GM19372 (cell line): ENCODE data around the gene PLAGL2.
"Not testable (repeated sequence)": the region's sequence is repeated elsewhere in the genome, so short reads cannot be mapped to it uniquely, and the experiment has no call there.

Experiments
- ATAC-seq: cut with Tn5 transposase; IDR thresholded peaks from one replicate; pipeline ENCODE4 v1.9.1; 2021; ENCODE audit warnings: mild to moderate bottlenecking, low read depth, moderate library complexity; ENCODE audit not compliant: unreplicated experiment

Gene PLAGL2

DNA sequence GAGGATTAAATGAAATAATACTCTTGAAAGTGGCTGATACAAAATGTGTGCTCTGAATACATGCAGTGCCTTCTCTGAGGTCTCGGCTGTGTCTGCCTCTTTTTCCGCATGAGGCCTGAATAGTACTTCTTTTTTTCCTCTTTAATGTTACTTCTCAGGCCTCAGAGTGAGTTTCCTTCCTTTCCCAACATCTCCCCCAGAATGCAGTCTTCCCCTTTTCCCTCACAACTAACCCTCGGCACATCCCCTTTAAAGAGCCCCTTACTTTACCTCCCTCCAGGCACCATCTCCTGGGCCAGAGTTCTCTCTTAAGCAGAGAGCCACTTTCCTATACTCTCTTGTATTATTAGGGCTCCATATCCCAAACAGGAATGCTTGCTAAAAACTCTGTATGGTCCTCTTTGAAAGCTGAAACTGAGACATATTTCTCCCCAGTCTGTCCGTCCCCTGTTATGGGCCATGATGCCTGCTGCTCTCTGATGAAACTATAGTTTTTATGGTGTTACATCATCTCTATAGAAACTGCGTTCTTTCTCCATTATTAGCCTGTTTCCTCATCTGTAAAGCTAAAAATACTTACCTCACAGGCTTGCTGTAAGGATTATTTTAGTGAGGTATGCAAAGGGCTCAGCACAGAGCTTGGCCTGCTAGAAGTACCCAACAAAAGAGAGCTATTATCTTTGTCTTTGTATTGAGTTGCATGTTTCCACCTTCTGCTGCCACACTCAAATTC is 2.3 kb downstream of the PLAGL2 start:
- no peak for ATAC-seq

DNA sequence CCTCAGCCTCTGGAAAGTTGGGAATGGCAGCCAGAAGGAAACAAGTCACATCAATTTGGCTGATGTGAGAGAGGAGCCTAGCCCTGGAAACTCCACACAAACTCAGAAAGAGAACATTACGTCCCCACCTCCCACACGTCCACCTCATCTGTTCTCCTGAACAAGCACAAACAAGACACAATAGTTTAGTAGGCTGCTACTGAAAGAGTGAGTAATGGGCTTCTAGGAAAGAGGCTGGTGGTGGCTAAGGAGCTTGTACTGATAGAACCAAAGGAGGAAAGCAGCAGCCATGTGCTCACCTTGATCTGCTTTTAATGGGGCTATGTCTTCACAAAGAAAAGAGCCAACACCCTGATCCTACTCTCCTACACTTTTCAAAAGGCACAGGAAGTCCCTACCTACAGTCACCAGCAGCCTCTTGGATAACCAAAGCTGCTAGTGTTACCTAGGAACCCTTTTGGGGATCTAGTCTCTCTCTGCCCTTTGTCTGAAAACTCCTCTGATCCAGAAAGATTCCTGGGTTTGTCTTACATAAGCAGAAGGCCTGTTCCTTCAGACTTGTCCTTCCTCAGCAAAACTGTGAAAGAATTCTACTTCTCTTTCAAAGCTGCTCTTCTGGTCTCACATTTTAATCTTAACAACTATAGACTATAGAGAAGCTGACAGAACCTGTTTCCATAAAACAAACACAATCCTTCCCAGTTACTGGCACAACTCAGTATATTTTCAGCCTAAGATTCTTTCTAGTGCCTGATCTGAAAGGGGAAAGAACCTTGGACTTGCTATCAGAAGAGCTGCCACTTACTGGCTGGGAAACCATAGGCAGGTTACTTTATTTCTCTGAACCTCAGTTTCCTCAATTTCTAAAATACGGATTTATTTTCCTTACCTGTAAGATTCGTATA is 3.1 kb downstream of the PLAGL2 start:
- no peak for ATAC-seq

DNA sequence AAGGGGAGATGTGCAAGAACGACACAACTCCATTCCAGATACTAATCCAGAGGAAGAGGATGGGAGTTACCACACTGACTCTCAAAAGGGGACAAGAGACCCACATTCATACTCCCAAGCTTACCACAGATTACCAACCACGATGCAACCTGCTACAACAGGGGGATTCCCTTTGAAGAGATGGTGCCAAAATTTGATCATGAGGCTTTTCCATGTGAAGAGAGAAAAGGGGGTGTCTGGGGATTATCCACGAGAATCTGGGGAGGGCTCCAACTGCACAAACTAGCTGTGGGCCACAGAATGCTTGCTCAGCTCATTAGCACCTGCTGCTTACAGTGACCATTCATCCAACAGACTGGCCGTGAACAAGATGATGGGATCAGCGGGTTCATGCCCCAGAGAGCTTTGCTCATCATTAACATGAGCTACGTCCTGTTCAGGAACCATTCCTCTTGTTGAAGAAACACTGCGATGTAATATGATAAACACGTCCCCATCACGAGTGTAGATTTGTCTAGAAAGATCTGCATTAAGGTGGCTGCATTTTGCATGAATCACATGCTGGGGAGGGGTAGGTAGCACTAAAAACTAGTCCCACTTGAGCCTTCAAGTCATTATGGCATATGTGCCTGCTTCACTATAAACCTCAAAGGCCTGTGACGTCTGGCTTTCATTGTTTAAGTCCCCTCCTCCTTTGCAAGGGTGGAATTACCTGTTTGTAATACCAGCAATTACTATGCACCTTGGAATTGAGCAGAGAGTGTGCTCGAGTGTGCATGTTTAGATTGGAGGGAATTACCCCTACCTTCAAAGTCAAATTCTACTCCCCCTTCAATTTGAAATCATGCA is 4.0 kb downstream of the PLAGL2 start:
- ATAC-seq, result no peak

DNA sequence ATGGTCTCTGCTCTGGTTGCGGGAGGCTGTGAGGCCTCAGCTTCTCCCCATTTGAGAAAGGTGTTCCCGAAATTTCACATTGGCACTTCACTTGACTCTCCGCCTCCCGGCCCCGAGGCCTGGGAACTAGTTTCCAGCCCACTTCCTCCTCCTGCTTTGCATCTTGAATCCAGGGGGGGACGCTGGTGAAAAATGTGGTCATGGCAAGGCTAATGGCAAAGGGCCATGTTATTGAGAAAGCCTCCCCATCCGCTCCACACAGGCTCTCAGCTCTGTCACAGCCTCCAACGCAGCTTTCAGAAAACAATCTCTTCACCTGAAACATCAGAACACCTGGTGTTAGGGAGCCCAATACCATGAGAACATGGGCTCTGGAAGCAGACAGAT is 5.6 kb downstream of the PLAGL2 start:
- no peak for ATAC-seq

DNA sequence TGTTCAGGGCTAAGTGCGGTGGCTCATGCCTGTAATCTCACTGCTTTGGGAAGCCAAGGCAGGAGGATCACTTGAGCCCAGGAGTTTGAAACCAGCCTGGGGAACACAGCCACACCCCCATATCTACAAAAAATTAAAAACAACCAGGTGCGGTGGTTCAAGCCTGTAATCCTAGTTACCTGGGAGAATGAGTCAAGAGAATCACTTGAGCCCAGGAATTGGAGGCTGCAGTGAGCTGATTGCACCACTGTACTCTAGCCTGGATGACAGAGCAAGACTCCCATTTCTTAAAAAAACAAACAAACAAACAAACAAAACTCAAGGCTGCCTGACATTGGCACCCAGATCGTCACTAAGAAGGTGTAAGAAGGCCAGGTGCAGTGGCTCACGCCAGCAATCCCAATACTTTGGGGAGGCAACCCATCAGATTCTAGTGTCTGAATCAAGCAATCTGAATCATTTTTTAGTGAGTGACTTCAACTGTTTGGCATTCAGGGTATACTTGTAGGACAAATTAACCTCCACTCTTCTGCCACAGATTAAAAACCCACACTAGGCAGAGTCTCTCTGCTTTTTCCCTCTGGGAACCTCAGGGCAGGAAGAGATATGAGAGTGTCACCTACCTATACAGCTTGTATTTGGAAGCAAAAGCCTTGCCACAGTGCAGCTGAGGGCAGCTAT is 6.1 kb downstream of the PLAGL2 start:
- ATAC-seq, result no peak

DNA sequence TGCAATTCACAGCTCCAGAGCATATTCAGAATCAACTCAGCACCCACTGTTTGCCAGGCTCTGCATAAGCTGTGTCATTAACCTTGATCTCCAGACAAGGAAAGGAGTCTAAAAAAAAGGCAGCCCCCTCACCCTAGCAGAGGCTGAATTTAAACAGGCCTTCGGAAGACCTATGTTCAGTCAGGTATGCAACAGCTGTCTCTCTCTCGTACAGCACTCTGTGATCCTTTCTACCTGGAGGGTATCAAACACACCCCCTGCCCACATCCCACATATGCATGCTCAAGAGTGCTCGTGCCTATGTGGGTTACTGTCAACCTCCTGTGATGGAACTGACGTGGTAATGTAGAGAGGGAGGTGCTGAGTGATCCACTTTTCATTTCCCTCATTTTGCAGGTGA is 8.5 kb downstream of the PLAGL2 start:
- ATAC-seq, result no peak

DNA sequence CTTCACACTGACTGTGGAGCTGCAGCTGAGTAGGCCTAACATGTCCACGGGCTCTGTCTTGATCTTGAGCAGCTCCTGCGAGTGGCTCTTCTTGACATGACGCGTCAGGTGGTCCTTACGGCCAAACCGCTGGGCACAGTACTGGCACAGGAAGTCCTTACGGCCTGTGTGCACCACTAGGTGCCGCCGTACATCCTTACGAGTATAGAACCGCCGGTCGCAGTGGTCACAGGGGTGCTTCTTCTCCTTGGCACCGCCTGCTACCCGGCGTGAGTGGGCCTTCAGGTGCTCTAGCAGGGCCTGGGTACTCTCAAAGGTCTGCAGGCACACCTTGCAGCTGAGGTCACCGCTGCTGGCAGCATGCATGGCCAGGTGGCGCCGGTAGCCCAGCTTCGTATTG is 10.4 kb downstream of the PLAGL2 start:
- ATAC-seq, result not testable (repeated sequence)

DNA sequence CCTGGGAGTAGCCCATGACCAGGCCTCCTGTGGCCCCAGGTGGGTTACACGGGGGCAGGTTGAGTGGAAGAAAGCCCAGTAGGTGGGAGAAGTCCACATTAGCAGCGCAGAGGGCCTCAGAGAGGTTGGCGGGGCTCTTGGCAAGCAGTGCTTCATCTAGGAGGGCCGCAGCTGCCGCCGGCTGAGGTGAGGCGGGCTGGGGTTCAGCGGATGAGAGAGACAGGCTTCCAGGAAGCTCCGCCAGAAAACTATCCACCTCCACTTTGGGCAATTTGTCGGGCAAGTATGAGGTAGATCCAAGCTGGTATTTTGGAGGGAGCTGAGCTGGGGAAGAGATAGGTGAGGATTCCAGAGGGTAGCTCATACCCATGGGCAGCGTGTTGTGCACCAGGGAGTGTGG is 10.9 kb downstream of the PLAGL2 start:
- not testable (repeated sequence) for ATAC-seq

DNA sequence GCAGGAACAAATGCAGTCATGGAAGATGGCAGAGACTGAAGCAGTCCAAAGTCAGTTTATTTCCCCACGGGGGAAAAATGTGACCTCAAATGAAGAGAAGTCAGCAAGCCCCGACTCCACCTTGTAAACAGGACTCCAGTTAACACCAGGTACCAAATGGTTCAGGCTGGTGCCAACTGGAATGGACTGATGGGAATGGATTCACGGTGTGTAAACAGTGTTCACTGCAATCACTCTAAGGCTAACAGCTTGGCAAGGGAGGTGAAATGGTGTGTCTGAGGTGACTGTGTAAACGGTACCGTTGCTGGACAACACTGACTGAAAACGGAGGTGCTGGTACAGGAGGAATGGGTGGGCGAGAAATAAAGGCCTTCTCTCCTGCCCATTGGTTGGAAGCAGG is 12.0 kb downstream of the PLAGL2 start:
- ATAC-seq, result no peak

DNA sequence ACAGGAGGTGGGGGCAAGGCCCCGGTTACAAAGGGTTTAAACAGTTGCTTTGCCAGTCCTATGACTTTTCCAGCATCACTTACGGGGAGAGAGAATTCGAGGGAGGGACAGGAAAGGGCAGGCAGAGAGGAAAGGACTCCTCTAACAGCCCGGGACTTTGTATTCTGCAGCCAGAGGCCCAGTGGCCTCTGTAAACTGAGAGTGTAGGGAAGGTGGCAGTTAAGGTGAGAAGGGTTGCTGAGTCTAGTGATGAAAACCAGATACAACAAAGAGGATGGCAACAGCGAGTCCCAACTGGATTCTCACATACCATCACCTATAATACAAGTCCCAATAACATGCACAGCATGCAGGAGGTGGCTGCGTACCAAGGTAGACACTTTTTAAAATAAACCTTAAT is 13.5 kb downstream of the PLAGL2 start:
- no peak for ATAC-seq

DNA sequence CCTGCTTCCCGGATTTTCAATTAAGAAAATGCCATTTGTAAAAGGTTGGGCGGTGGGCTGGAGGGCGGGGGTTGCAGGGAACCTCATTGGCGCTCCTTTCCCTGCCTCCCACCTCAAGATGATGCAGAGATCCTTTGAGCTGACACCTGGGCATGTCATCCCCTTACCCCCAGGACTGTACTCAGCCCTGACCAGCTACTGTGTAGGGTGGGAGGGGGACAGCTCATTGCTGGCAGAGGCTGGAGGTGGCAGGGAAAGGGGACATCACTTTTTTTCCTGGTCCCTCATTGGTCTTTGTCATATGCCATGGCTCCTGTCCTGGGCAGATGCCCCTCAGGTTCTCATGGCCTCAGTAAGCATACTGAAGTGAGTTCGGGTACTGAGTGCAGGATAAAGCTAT is 14.2 kb downstream of the PLAGL2 start:
- ATAC-seq, result not testable (repeated sequence)

DNA sequence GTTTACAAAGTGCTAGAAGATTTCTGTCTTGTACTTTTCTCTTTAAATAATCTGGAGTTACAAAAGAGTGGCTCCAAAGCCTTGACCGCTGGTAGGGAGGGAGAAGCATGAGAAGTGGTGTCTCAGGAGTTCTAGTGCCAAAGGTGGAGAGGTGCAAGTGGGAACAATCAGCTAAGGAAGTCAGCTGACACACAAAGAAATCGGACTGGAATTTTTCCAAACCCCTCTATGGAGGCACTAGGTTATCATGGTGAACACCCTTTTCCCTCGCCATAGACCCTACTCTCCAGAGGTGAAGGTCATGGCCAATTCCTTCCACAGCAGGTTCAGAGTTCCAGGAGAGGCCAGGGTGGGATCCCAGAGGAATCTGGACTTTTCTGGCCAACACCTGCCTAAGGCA is 14.8 kb downstream of the PLAGL2 start:
- no peak for ATAC-seq

DNA sequence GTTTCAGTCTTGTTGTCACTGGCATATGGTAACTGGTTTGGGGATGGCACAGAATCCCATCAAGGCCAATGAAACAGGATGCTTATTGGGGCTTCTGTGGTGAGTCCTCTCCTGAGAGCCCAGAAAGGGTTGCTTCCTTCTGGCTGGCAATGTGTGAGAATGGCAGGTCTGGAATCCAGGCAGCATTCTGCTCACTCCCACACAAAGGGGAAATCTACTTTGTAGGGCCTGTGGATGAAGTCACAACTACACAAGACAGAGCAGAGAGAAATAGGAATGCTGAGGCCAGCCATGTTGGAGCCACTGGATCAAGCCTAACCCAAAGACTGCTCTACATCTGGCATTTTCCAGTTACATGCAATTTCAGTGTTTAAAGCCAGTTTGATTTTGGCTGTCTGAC is 15.7 kb downstream of the PLAGL2 start:
- ATAC-seq, result no peak

DNA sequence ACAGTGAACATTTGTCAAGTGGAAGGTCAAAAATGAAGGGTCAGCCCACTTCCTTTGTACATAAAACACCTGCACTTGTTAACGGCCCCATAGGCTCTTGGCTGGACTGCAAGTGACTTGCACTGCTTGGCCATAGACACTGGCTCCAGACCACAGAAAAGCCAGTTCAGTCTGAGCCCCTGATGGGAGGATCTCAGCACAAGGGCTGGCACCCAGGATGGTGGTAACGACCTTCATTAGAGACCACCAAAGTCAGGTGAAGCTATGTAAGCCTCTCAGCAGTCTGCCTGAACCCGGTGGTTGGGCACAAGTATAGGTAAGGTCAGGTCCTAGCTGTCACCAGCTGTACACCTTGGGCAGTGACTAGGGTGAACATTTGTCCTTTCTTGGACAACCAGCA is 16.1 kb downstream of the PLAGL2 start:
- ATAC-seq, result no peak

DNA sequence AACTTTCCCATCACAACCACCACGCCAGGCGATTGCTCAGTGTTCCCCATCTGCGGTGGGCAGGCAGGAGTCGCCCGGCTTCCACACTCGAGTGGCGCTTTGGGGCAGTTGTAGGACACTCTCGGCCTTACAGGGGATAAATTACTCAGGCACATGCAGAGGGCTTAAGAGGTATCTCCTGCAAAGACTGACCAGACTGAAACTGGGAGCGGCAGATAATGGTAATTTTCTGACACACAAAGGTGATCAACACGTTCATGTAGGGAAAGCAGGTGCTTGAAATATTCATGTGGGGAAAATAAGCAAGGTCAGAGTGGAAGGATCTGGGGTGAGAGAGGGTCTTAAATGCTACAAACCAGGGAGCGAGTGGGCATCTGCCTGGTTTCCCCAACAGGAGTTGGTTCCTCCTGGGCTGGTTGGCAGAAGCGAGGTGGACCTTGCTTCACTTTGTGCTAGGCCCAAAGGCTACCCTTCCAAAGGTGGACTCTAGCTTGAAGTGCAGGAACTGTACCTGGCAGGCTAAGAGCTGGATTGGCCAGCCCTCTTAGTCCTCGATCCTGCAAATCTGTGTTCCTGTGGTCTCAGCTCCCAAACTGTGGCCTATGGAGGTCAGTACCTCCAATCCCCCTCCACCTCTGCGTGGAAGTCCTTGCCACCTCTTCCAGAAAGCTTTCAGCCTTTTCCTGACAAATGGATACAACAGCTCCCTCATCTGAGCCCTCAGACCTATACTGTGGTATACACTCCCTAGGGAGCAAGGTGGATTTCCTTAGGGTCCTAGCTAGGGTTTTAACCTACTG is 16.7 kb downstream of the PLAGL2 start:
- no peak for ATAC-seq

DNA sequence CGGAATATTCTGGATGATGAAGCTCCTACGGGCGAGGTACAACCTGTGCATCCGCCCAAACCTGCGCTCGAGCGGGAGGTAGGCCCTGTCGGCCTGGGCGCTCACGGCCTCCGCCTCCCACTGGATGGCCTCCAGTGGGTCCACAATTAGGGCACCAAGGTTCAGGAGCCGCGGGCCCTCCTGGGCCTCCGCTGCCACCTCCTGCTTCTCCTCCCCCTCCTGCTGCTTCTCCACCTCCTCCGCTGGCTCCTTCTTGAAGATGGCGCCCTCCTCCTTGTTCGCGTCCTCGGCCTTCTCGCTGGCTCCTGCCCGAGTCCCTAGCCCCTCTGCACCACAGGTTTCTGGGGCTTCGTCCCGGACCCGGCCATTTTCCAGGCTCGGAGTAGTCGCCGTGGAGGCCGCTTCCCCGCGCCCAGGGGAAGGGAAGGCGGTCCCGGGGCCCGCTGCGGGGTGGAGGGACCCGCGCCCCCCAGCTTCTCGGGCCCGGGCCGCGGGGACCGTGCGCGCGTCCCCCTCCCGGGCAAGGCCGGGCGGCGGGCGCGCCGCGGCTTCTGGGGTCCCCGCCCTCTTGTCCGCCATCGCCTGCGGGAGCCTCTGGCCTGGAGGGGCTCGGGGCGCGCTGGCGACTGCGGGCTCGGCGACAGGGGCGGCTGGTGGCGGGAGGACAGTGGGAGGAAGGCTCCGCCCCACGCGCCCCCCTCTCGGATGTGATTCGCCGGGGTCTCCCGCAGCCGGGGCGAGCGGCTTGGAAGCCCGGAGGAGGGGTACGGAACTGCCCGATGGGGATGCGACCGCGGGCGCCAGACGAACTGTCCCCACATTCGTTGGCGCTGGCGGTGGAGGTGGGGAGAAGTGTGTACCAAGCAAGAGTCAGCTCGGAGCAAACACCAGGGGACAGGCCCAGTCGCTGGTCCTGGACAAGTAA is 17.6 kb downstream of the PLAGL2 start:
- ATAC-seq, result no peak

DNA sequence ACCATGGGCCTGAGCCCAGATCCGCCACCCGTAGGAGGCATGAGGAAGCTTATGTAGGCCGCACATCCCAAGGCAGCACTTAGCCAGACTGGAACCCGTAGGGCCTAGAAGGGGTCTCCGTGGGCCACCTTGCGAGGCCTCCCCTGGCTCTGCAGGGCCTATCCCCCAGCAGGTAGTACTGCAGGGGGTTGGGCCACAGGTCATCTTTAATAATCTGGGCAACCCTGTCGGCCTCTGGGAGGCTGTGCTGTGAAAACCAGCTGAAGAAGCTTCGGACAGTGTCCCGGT is 18.5 kb downstream of the PLAGL2 start:
- no peak for ATAC-seq

DNA sequence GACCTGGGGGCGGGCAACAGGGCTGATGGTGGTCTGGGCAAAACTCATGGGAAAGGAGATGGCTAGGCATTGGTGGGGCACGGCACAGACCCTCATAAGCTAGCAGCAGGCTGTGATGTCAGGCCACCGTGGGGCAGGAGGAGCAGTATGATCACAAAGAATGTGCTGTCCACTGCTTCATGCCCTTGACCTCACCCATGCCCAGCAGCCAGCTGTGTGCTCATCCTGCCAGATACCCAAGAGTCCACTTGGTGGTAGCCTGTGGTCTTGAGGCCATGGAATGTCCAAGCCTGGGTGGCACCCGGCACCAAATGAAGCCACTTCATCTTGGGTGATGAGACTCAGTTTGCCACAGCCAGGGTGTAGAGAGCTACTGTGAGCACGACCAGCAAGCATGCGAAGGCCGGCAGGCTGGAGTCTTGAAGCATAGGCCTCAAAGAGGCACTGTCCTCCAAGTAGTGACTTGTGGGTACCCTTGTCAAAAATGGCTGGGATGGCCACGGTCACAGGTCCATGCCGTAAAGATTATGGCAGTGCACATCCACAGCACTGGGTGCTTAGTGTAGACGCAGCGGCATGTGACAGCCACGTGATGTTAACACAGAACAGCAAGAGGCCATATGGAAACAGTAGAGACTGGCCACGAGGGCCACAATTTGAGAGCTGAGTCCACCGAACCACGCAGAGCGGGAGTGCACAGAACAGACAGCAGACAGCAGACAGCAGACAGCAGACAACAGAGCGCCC is 19.0 kb downstream of the PLAGL2 start:
- ATAC-seq, result no peak
